ENCODE results near the gene YY1. TPM values are rescaled to one million over a fixed set of nuclear protein-coding genes. Genes with fewer than 3 reads are reported as not detected.
A peak's percentile ranks its signal among the peaks of the same experiment; 100 is the strongest.

YY1 gene
- total RNA-seq (37.5 and 40.8 TPM in 2 replicates), polyA plus RNA-seq (33.8 and 41.9 TPM in 2 replicates), polyA minus RNA-seq (ENCODE audit: low replicate concordance) (12.4 and 17.8 TPM in 2 replicates)
- 41.6 and 46.1 TPM in 2 replicates for polyA plus RNA-seq (2012)

DNA sequence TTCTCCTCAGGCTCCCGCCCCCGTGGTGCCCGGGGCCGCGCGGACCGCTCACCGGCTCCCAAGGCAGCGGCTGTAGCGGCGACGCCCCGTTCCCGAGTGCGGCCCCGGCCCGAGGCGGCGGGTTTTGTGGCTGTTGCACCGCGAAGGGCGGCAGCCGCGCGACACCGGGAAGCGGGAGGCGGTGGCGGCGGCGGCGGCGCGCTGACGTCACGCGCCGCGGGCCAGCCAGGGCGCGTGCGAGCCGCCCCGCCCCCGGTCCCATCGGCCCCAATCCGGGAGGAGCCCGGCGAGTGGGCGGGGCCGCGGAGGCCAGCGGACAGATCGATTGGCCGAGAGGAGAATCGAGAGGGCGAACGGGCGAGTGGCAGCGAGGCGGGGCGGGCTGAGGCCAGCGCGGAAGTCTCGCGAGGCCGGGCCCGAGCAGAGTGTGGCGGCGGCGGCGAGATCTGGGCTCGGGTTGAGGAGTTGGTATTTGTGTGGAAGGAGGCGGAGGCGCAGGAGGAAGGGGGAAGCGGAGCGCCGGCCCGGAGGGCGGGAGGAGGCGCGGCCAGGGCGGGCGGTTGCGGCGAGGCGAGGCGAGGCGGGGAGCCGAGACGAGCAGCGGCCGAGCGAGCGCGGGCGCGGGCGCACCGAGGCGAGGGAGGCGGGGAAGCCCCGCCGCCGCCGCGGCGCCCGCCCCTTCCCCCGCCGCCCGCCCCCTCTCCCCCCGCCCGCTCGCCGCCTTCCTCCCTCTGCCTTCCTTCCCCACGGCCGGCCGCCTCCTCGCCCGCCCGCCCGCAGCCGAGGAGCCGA lies at the start of gene YY1:
TSS of gene YY1 (plus strand) at position 726 of the 792 bp plus-strand sequence. CDS start 101 bp downstream, outside the sequence.
- TF ChIP-seq, protein P1, sequence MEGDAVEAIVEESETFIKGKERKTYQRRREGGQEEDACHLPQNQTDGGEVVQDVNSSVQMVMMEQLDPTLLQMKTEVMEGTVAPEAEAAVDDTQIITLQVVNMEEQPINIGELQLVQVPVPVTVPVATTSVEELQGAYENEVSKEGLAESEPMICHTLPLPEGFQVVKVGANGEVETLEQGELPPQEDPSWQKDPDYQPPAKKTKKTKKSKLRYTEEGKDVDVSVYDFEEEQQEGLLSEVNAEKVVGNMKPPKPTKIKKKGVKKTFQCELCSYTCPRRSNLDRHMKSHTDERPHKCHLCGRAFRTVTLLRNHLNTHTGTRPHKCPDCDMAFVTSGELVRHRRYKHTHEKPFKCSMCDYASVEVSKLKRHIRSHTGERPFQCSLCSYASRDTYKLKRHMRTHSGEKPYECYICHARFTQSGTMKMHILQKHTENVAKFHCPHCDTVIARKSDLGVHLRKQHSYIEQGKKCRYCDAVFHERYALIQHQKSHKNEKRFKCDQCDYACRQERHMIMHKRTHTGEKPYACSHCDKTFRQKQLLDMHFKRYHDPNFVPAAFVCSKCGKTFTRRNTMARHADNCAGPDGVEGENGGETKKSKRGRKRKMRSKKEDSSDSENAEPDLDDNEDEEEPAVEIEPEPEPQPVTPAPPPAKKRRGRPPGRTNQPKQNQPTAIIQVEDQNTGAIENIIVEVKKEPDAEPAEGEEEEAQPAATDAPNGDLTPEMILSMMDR (conservative IDR thresholded peaks at IDR 0.05 in 1 of 2, IDR thresholded peaks at IDR 0.05 in 1 of 2; ENCODE audit: low read depth in 1 of 2, low read length in 2 of 2): no peak
- TF ChIP-seq EZH2 (IDR thresholded peaks at IDR 0.05; ENCODE audit: low read length, missing control alignments): no peak
- H3K79me2 ChIP-seq (ENCODE audit: control insufficient read depth, insufficient read depth, low read length): peaks cover 79% of the 10 kb centered on the region
- peak within 1 kb of the TSS; percentile 95 for H3K27ac ChIP-seq (ENCODE audit: insufficient read depth, low read length)
- H3K4me1 ChIP-seq (ENCODE audit: control insufficient read depth, extremely low read depth, insufficient read depth, low read length): peaks cover 10% of the 10 kb centered on the region
- no peaks in the 10 kb centered on the region for H3K9me3 ChIP-seq (ENCODE audit: control insufficient read depth, insufficient read depth, low read depth, low read length)
- H3K4me2 ChIP-seq (ENCODE audit: extremely low read depth, insufficient read depth, low read length): peak within 1 kb of the TSS; percentile 37
- no peaks in the 10 kb centered on the region for H4K20me1 ChIP-seq (ENCODE audit: control insufficient read depth, extremely low read depth, insufficient read depth, low read length)
- no peak within 1 kb of the TSS for H2AFZ ChIP-seq (ENCODE audit: low read length)
- H3K9ac ChIP-seq (ENCODE audit: insufficient read depth, low read length): peak within 1 kb of the TSS; percentile 97
- no peaks in the 10 kb centered on the region for H3K27me3 ChIP-seq (ENCODE audit: control insufficient read depth, insufficient read depth, low read length)
- DNase-seq (ENCODE audit: low read depth in 2 of 2): peak; percentile 95 to 97
- peak within 1 kb of the TSS; percentile 67 to 95 (median 86) for H3K4me3 ChIP-seq (replicated peaks in 1 of 4; ENCODE audit: control extremely low read depth in 1 of 4, insufficient read depth in 1 of 4, low read depth in 3 of 4, low read length in 4 of 4)
- H3K36me3 ChIP-seq (ENCODE audit: control insufficient read depth, insufficient read depth, low read length): no peaks in the 10 kb centered on the region

DNA sequence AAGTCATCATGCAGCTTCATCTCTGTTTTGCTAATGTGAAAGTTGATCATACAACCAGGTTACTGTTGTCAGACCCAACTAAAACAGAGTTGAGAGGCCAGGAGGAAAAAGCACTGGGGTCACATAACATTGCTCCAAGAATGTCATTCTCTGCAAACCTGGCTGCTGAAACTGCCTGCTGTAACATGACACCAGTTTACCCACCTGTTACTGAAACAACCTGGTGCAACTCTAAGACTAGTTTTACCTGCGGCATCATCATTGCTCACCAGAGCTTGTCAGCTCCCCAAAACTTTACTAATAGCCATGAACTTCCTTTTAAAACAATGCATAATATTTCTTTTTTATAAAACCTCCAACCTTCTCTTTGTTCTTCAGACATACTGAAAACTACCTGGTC lies 48.8 kb upstream of the YY1 start:
- Histone ChIP-seq H3K36me3 (ENCODE audit: control insufficient read depth, insufficient read depth, low read length) (no peaks in the 10 kb centered on the region), H3K27ac (ENCODE audit: insufficient read depth, low read length) (no peak overlapping the region), H3K4me2 (ENCODE audit: extremely low read depth, insufficient read depth, low read length) (no peak overlapping the region), H2AFZ (ENCODE audit: low read length) (no peak overlapping the region), H3K79me2 (ENCODE audit: control insufficient read depth, insufficient read depth, low read length) (no peaks in the 10 kb centered on the region), H4K20me1 (ENCODE audit: control insufficient read depth, extremely low read depth, insufficient read depth, low read length) (no peaks in the 10 kb centered on the region), H3K9ac (ENCODE audit: insufficient read depth, low read length) (no peak overlapping the region), H3K9me3 (ENCODE audit: control insufficient read depth, insufficient read depth, low read depth, low read length) (no peaks in the 10 kb centered on the region), H3K4me3 (replicated peaks in 1 of 4; ENCODE audit: control extremely low read depth in 1 of 4, insufficient read depth in 1 of 4, low read depth in 3 of 4, low read length in 4 of 4) (no peak overlapping the region), H3K4me1 (ENCODE audit: control insufficient read depth, extremely low read depth, insufficient read depth, low read length) (peaks cover 6% of the 10 kb centered on the region), H3K27me3 (ENCODE audit: control insufficient read depth, insufficient read depth, low read length) (no peaks in the 10 kb centered on the region)
- TF ChIP-seq EZH2 (IDR thresholded peaks at IDR 0.05; ENCODE audit: low read length, missing control alignments): no peak
- TF ChIP-seq, protein P1 (conservative IDR thresholded peaks at IDR 0.05 in 1 of 2, IDR thresholded peaks at IDR 0.05 in 1 of 2; ENCODE audit: low read depth in 1 of 2, low read length in 2 of 2): no peak
- DNase-seq (ENCODE audit: low read depth in 2 of 2): no peak

DNA sequence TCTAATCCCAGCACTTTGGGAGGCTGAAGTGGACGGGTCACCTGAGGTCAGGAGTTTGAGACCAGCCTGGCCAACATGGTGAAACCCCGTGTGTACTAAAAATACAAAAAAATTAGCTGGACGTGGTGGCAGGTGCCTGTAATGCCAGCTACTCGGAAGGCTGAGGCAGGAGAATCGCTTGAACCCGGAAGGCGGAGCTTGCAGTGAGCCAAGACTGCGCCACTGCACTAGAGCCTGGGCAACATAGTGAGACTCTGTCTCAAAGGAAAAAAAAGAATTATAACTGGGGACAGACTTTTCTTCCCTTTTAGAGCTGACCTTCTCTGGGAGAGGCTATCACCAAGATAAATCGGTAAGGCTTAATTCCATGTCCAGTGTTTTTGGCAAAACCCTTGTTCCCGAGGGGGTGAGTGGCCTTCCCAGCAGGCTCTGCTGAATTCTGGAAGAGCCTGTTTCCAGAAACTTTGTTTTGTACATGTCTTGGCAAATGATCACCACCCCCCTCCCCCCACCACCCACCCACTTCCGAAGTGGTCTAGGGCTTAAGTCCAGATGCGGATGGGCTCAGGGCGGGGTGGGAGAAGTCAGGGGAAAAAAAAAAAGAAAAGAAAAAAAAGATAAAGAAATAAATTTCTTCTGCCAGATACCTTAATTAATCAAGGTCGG lies 47.2 kb upstream of the YY1 start:
- H3K27ac ChIP-seq (ENCODE audit: insufficient read depth, low read length): no peak overlapping the region
- peak overlapping the region; percentile 85 for H2AFZ ChIP-seq (ENCODE audit: low read length)
- H3K9me3 ChIP-seq (ENCODE audit: control insufficient read depth, insufficient read depth, low read depth, low read length): no peaks in the 10 kb centered on the region
- no peaks in the 10 kb centered on the region for H3K79me2 ChIP-seq (ENCODE audit: control insufficient read depth, insufficient read depth, low read length)
- peaks cover 6% of the 10 kb centered on the region for H3K4me1 ChIP-seq (ENCODE audit: control insufficient read depth, extremely low read depth, insufficient read depth, low read length)
- no peaks in the 10 kb centered on the region for H4K20me1 ChIP-seq (ENCODE audit: control insufficient read depth, extremely low read depth, insufficient read depth, low read length)
- H3K4me3 ChIP-seq (replicated peaks in 1 of 4; ENCODE audit: control extremely low read depth in 1 of 4, insufficient read depth in 1 of 4, low read depth in 3 of 4, low read length in 4 of 4): no peak overlapping the region
- no peak for DNase-seq (ENCODE audit: low read depth in 2 of 2)
- H3K36me3 ChIP-seq (ENCODE audit: control insufficient read depth, insufficient read depth, low read length): no peaks in the 10 kb centered on the region
- H3K9ac ChIP-seq (ENCODE audit: insufficient read depth, low read length): no peak overlapping the region
- no peak overlapping the region for H3K4me2 ChIP-seq (ENCODE audit: extremely low read depth, insufficient read depth, low read length)
- H3K27me3 ChIP-seq (ENCODE audit: control insufficient read depth, insufficient read depth, low read length): no peaks in the 10 kb centered on the region
- TF ChIP-seq, protein P1 (conservative IDR thresholded peaks at IDR 0.05 in 1 of 2, IDR thresholded peaks at IDR 0.05 in 1 of 2; ENCODE audit: low read depth in 1 of 2, low read length in 2 of 2): no peak
